NCI-H128 (cell line): ENCODE measurements around the gene CDH4.

Experiments used
- DNase-seq: peaks from one replicate; lab custom pipeline; 2025; ENCODE audit not compliant: unreplicated experiment; lab: John Stamatoyannopoulos, UW

CDH4 gene

DNA sequence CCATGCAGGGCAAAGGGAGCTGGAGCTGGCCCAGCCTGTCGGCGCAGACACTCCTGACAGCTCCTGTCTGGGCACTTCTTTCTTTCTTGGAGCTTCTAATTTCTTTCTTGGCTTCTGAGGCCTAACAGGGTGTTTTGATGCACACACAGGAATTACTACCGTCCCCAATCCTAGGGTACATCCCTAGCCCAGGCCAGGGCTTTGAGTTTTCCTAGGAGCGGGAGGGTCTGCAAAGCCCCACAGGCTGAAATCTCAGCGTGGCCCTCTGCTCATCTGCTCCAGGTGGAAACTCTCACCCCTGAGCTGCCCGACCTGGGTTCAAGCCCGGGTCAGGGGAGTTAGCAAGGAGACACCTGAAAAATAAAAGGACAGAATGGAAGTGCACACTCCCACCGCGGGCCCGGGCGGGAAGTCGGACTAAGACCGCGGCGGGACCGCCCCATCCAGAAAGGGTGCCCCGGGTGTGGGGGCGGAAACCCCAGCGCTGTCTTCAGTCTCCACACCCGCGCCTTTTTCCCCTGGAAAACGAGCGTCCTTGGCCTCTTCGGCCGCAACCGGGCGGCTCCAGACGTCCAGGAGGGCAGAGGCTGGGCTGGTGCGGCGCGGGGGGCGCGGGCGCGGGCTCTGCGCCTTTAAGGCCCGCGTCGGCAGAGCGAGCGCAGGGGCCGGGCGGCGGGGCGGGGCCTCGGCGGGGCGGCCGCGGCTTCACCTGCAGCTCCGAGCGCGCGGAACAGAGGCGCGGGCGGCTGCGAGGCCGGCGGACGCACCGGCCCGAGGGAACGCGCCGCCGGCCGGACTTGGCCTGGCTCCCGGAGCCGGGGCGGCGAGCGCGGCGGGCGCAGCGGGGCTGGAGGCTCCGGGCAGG lies at the start of gene CDH4:
TSS of gene CDH4 (plus strand) at position 733 of the 865 bp plus-strand sequence.
- peak; percentile 10 for DNase-seq

- peak; percentile 34 for DNase-seq
Observed at GRCh38 chr20:61203320-61203719, 48.7 kb upstream of the CDH4 start.

- DNase-seq: no peak
Observed at GRCh38 chr20:61204206-61204605, 47.9 kb upstream of the CDH4 start.

DNA sequence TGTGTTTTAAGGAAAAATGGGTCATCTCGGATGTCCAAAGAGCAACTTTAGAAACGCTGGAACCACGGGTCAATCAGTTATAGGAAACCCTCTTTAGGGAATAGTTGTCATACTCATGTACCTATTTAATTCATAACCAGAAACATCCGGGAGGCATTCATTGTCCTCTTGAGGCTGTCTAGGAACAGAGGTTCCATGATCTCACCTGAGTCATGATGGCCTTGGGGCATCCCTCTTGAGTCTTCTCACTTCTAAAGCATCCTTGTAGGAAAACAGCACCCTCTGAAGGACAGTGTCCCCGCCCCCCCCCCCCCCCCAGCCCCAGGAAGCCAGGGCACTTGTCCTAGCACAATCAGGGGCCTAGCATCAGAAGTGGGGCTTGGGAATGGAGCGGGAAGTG lies 46.3 kb upstream of the CDH4 start:
- no peak for DNase-seq

DNA sequence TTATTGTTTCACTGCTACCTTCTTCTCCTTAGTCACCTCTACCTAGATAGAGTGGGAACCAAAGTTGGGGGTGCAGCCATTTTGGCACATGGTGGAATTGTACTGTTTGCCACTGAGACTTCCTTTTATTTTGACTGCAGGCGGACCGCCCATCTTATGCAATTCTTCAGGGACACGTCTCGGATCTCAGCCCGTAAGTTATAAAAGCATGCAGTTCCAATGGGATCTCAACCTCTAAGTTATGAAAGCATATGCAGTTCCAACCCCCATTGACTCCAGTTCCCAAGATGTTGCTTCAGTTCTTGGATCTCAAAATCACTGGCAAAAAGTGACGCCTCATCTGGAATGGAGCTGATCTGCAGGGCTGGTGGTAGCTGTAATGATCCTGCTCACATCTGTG lies 41.2 kb upstream of the CDH4 start:
- DNase-seq: no peak

- DNase-seq: no peak
Observed at GRCh38 chr20:61217848-61218247, 34.2 kb upstream of the CDH4 start.

DNA sequence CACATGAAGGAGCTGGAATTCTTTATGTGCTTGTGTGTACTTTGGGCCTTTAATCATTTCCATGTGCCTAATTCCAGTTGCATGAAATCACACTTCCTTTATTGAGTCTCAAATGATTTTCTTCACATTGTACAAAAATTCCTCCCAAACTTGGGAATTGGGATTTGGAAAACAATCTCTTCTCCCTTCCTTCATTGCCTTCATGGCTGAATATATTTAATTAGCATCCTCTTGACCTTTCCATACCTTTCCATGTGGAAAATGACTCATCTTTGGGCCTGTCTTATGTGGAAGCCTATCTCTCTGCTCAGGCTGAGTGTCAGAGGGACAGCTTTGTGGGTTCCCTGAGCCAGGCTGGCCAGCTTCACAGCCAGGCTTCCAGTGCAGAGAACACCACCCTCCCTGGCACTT lies 33.0 kb upstream of the CDH4 start:
- no peak for DNase-seq

DNA sequence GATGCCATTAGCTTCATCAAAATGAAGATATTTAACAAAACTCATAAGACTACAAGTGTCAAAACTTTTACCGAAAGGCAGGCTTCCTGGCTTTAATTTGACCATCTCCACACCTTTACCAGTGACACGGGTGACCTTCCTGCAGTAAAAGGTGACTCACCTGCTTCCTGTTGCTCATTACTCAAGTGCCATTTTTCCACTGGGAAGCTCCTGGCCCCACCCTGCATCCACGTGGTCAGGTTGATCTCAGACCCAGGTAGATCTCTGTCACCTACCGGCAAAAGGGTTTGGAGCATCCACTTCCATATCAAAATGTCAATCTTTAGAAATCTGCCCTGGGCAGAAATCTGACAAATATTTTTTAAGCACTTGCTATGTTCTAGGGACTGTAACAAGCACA lies 31.9 kb upstream of the CDH4 start:
- no peak for DNase-seq

DNA sequence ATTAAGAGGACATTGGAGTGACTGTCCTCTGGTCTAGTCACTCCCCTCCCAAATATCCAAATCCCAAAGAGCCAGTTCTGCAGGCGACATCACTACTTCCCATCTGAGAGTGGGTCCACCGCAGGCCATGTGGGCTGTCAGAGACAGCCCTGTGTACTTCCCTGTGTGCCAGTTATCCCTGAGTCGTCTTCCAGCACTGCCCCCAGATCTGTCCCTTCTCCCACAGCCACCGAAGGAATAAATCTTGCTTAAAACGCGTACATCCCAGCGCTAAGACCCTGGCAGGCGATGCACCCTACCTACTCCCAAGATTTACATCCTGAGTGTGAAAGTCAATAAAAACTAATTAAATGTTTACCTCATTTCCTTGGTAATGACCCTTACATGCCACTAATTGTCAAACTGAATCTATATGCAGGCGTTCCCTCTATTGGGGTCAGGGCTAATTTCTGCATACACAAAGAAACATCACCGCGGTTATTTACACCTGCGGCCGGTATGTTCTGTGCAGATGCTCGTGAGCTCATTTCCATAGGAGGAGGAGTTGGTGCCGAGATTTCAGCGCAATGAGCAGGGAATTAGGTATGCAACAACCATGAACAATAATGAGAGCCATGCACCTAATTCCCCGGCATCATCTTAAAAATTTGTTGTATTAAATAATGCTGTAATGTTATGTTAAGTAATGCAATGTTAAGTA lies 31.3 kb upstream of the CDH4 start:
- no peak for DNase-seq

DNA sequence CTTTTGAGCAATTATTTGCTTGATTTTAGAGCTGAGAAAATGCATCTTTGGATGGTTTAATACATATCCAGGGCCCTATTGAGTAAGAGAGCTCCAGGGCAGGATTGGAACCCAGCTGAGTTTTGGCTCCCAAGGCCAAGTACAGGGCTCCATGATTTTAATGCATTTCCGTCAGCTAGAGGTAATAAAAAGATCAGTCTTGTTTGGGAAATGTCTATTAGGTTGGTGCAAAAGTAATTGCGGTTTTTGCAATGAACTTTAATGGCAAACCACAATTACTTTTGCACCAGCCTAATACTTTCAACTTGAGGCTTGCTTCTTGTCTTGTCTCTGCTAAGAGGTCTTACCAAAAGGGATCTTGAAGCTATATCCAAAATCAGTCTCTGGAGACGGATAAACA lies 29.4 kb upstream of the CDH4 start:
- no peak for DNase-seq

DNA sequence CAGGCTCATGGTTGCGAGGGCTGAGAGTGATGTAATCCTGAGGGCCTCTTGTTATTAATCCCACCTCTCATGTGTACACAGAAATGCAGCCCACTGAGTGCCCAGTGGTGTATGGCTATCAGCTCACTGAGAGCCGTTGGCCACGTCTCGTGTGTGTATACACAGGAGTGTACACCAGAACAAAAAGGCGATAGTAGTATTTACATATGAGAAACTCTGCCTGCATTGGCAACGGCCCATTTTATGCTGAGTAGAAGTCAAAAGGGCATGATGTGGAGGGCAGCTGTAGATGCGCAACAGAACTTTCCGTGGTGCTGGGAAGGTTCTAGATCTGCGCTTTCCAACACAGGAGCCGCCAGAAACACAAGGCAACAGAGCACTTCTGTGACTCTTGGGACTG lies 28.9 kb upstream of the CDH4 start:
- no peak for DNase-seq

- no peak for DNase-seq
Observed at GRCh38 chr20:61230166-61230565, 21.9 kb upstream of the CDH4 start.

DNA sequence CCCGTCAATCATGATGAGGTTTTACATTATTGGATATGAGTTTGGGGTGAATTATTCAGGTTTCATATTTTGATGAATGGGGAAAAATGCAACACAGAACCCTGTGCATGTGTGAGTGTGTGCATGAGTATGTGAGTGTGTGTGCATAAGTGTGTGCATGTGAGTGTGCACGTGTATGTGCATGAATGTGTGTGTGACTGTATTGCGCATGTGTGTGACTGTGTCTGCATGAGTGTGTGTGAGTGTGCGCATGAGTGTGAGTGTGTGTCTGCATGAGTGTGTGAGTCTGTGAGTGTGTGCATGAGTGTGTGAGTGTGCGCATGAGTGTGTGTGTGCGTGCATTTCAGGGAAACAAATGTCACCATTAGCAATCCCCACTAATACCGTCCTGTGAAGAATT lies 18.5 kb upstream of the CDH4 start:
- DNase-seq: no peak

DNA sequence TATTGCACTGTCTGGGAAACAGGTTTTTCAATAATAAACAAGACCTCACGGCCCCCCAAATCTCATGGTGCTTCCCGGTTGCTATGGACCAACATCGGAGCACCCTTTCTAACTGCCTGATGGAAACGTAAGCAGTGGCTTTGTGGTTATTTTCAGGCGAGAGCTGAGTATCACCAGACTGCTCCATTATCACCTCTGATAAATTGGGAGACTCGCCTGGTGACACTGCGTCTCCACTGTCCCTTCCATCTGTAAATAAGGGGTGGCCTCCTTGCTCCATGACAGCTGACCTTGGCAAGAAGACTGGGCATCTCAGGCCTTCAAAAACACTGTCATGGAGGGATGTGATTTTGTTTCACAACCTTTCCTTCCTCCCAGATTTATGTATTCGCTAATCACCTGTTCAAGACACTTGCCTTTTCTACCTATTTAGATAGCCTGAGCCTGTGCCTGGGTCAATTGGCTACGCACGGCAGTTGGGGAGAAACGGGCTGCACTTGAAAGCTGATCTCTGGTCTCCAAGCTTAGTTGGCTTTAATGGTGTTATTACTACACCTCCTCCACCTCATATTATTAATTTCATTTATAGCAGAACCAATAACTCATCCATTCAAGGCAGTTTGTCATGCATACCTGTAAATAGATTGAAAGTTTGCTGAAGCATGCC lies 17.7 kb upstream of the CDH4 start:
- DNase-seq: no peak

DNA sequence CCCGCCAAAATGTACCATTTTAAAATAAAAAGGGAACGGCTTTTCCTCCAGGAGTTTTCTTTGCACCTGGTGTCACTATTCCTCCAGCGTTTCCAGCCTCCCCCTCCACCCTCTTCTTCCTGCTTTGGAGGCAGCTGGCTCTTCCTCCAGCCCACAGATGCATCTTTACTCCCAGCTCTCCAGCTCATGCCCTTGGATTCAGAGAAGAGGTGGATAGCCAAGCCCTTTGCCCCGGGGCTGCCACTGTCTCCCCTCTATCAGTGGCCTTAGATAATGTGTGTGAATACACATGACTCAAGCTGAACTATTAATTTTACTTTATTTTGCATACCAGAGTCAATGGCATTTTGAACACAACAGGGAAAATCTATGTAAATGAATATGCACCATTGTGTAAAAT lies 15.3 kb upstream of the CDH4 start:
- DNase-seq: no peak

DNA sequence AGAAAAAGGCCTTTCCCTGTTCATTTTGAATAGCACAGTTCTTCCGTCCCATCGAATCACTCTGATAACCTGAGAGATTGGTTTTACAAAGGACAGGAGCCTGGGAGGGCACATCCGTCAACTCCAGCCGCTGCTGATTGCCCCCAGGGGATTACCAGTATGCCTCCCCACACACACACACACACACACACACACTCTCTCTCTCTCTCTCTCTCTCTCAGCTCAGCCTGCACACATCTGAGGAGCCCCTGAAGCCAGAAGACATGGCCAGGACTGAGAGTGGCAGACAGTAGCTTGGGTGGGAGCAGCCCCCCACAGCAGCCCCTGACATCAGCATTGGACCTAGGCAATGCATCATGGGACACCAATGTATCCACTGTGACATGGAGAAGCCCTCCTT lies 13.2 kb upstream of the CDH4 start:
- DNase-seq: no peak

DNA sequence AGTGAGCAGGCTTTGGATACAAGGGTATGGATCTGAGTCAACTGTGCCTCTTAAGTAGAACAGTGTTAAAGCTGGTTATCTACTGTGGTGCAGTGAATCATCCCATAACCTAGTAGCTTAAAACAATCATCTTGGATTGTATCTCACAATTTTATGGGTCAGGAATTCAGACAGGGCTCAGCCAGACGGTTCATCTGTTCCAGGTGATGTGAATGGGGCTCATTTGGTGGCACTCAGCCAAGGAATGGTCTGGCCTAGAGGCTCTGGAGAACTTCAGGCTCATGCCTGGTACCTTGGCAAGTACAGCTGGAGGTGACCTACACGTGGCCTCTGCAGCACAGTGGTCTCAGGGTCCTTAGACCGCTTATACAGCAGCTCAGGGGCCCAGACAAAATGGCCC lies 11.2 kb upstream of the CDH4 start:
- DNase-seq: no peak

GRCh38 chr20:61244213-61244612 lies 7.8 kb upstream of the CDH4 start:
- DNase-seq: no peak

DNA sequence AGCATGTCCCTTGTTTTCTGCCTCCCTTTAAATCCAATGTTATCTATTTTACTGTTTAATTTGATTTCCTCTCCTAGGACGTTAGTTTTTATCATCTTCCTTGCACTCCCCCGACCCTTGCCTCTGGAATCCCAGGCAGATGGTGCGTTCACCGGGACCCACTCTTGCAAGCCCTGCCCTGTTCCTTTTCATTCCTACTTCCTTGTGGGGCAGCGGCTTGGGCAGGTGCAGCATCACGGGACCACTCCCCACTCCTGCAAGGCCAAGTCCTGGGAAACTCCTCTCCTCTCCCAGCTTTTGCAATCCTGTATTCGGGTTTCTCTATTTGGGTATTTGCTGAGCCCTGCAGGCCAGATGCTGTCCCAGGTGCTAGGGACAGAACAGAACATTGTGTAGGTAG lies 5.8 kb upstream of the CDH4 start:
- no peak for DNase-seq

DNA sequence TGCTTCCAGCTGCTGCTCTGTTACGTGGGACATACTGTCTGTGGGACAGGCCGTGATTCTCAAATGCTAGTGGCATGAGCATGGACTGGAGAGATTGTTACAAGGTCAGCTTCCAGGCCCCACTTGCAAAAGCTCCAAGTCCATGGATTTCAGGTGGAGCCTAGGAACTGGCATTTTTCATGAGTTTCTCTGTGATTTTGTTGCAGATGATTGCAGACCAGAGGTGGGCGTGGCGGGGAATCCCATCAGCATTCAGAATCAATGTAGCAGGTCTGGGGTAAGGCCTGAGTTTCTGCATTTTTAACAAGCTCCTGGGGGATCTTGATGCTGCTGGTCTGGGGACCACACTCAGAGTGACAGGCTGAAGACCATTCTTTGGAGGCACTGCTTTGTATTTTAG lies 2.4 kb upstream of the CDH4 start:
- DNase-seq: no peak

DNA sequence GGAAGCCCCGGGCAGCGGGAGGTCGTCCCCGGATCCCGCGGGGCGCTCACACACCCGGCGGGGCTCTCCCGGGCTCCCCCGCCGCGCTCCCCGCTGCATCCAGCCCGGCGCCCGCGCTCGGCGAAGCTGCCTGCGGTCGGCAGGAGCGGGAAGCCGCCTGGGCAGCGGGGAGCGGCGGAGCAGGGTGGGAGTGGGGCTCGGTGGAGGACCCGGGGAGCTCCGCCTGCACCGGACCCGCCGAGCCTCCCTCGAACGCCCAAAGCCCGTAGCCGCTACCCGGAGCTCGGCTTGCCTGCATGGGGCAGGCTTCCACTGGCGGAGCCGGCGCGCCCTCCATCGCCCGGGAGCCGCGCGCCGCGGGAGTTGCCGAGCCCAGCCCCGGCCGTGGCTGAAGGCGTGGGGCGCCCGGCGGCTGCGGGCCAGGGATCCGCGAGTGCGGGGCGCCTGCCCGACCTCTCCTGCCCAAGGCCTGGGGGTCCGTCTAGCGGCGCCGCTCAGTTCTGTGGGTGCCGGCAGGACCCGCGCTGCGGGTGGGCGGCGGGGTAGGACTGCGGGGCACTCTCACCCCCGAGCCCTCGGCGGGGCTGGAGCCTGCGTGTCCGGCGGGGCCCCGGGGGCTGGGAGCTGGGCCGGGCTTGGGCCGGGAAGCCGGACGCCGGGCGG lies 671 bp downstream of the CDH4 start:
- no peak for DNase-seq

GRCh38 chr20:61253264-61253639 lies 1.2 kb downstream of the CDH4 start:
- peak; percentile 21 for DNase-seq
